Measurements from ENCODE around the gene ASPSCR1. TPM values are rescaled to one million over a fixed set of nuclear protein-coding genes. Genes with fewer than 3 reads are reported as not detected.
"Not testable (repeated sequence)": the region's sequence is repeated elsewhere in the genome, so short reads cannot be mapped to it uniquely, and the experiment has no call there.

The ASPSCR1 gene
- total and polyA plus RNA-seq, 2 of the 8 experiments (the other 6 are each of a cell fraction or from before 2014, with no cell fraction given): 33.3 to 43.7 TPM

DNA sequence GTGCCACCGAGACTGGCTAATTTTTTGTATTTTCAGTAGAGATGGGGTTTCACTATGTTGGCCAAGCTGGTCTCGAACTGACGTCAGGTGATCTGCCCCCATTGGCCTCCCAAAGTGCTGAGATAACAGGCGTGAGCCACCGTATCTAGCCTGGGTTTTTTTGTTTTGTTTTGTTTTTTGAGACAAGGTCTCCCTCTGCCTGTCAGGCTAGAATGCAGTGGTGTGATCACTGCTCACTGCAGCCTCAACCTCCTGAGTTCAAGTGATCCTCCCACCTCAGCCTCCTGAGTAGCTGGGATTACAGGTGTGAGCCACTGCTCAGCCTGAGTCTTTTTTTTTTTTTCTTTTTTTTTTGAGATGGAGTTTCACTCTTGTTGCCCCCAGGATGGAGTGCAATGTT, 24.0 kb upstream of the ASPSCR1 start:
- H3K4ac ChIP-seq (replicated peaks; ENCODE audit: insufficient read length, low read depth, low read length); H3K23ac ChIP-seq (ENCODE audit: insufficient read length); H3K14ac ChIP-seq (ENCODE audit: insufficient read length); H2BK5ac ChIP-seq (ENCODE audit: low read depth, low read length); H3K79me1 ChIP-seq (ENCODE audit: low read depth, low read length); H2BK120ac ChIP-seq (replicated peaks; ENCODE audit: low read depth, low read length); DNase-seq (ENCODE audit: low read depth in 1 of 2, low spot score in 2 of 2); H3K4me1 ChIP-seq (replicated peaks in 1 of 4; ENCODE audit: control insufficient read depth in 3 of 4, insufficient read depth in 4 of 4, low read length in 3 of 4); H2BK12ac ChIP-seq (ENCODE audit: low read depth, low read length); H4K91ac ChIP-seq (replicated peaks; ENCODE audit: insufficient read length, low read length); H3K9me3 ChIP-seq (ENCODE audit: insufficient read depth in 2 of 2, low read depth in 1 of 2, low read length in 1 of 2); H4K8ac ChIP-seq (ENCODE audit: extremely low read depth, insufficient read depth, low read length); H3K56ac ChIP-seq (replicated peaks; ENCODE audit: insufficient read length, low read depth, low read length); H3K23me2 ChIP-seq (ENCODE audit: low read depth, low read length); H3K4me3 ChIP-seq (ENCODE audit: extremely low read depth in 1 of 4, insufficient read depth in 2 of 4, low read depth in 3 of 4, low read length in 4 of 4); H3K27ac ChIP-seq (ENCODE audit: low read depth, low read length); H3K18ac ChIP-seq (ENCODE audit: extremely low read depth, low read length); H2BK20ac ChIP-seq (ENCODE audit: low read length); H3K36me3 ChIP-seq (ENCODE audit: control insufficient read depth in 2 of 4, insufficient read depth in 4 of 4, low read length in 3 of 4); H4K20me1 ChIP-seq (replicated peaks in 1 of 2; ENCODE audit: control insufficient read depth in 1 of 2, insufficient read depth in 2 of 2, low read length in 2 of 2); H3K79me2 ChIP-seq (ENCODE audit: control insufficient read depth in 1 of 2, insufficient read depth in 2 of 2, low read length in 2 of 2); H3K4me2 ChIP-seq (ENCODE audit: insufficient read depth in 1 of 2, low read depth in 2 of 2, low read length in 2 of 2); H2AK5ac ChIP-seq (ENCODE audit: low read depth, low read length); H4K5ac ChIP-seq (ENCODE audit: insufficient read length, low read depth, low read length); H3K9ac ChIP-seq (replicated peaks in 1 of 4; ENCODE audit: extremely low read depth in 1 of 4, low read depth in 3 of 4, low read length in 3 of 4); H2AFZ ChIP-seq (ENCODE audit: low read length); FAIRE-seq; H2BK15ac ChIP-seq (ENCODE audit: low read length): not testable (repeated sequence)
- TF ChIP-seq RAD21 (IDR thresholded peaks at IDR 0.05 in 1 of 2, conservative IDR thresholded peaks at IDR 0.05 in 1 of 2; ENCODE audit: low read depth in 2 of 2, low read length in 2 of 2): peak in 1 of 2 experiments; percentile 21; a peak in 1 of 4 replicates
- H3K27me3 ChIP-seq (replicated peaks in 1 of 4; ENCODE audit: control insufficient read depth in 3 of 4, extremely low read depth in 1 of 4, insufficient read depth in 3 of 4, low read length in 3 of 4): peaks cover 8 to 30% (median 9%) of the 10 kb centered on the region in 4 experiments
- 73% methylated on average over 5 of the region's 5 CpGs; no CpG with 5 or more reads in 1 of the 2 experiments for WGBS, 2 experiments (ENCODE audit: extremely low coverage in 1 of 2, insufficient coverage in 1 of 2, insufficient read length in 1 of 2, insufficient replicate concordance in 2 of 2, low coverage in 1 of 2, low lambda C conversion rate in 2 of 2, missing lambda C conversion rate in 1 of 2)
- ChIA-PET POLR2A (ENCODE audit: partially characterized antibody) (interaction anchor here (0.5 to 2.8 kb wide), 6 partner anchors 16 to 300 kb away, joined by 5 to 10 read pairs (median 6); partner anchors contain the start of genes ASPSCR1, MAFG and PYCR1), CTCF (ENCODE audit: partially characterized antibody) (interaction anchor here (1.0 to 2.0 kb wide), 4 partner anchors 20 to 218 kb away, joined by 3 to 8 read pairs (median 4); no protein-coding TSS in a partner anchor)
